HepG2 (cell line): Measurements from ENCODE around the gene DYNC1LI2. TPM values are rescaled to one million over a fixed set of nuclear protein-coding genes. Genes with fewer than 3 reads are reported as not detected.

Experiments
- ATAC-seq: fragments of 200-7000 bp; cut with Tn5 transposase; 3 replicates; pipeline ENCODE4 v1.9.1; 2020; ENCODE audit warnings: mild to moderate bottlenecking, moderate library complexity
- Bru-seq: library from RNA; stranded (reverse); fragments of 400-500 nt; gene quantifications from one replicate; lab custom pipeline; 2021; lab: Mats Ljungman, UMichigan
- BruChase-seq, 2 experiments: library from RNA; stranded (reverse); fragments of 400-500 nt; gene quantifications; one replicate each; lab custom pipeline; 2021; lab: Mats Ljungman, UMichigan
- BruUV-seq: library from RNA; stranded (reverse); fragments of 400-500 nt; replicated peaks from 2 replicates; lab custom pipeline; 2021; lab: Mats Ljungman, UMichigan
- CTCF ChIA-PET: fragments of 300-600 bp; formaldehyde crosslinking; extraction: SDS; loops from one replicate; lab custom pipeline; 2021; ENCODE audit warnings: low total read pairs, inconsistent platforms, low intra/inter-chr PET ratio; lab: Yijun Ruan, JAX
- POLR2A ChIA-PET: fragments of 350-600 bp; sonication (Branson Sonifier 250); formaldehyde crosslinking; loops from one replicate; lab custom pipeline; 2020; ENCODE audit warnings: antibody characterized with exemption, inconsistent platforms; lab: Yijun Ruan, JAX
- DNase-seq: peaks from one replicate; pipeline ENCODE4 v3.0.0-alpha.2; 2015; ENCODE audit warnings: low spot score
- FAIRE-seq: peaks from 3 replicates; lab custom pipeline; 2011; peaks lifted over from hg19 to GRCh38; lab: Jason Lieb, UNC
- H2AFZ ChIP-seq: one replicate; pipeline ENCODE4 v1.6.1; 2011; ENCODE audit warnings: low read length, inconsistent platforms
- H3K27ac ChIP-seq: fragments of 300-600 bp; 3 replicates; pipeline ENCODE4 v1.8.0; 2011; ENCODE audit warnings: mixed run types, mild to moderate bottlenecking, mixed read lengths, low read length, inconsistent platforms; ENCODE audit not compliant: insufficient read depth; ENCODE audit errors: extremely low read length
- H3K27me3 ChIP-seq, 2 experiments: fragments of 200-600 bp in 1 of 2; 2 replicates in 1 of 2; 3 replicates in 1 of 2; pipeline versions ENCODE4 v1.6.0 to v1.8.0; 2011; ENCODE audit warnings: low read length in 2 of 2, mild to moderate bottlenecking in 2 of 2, moderate library complexity in 2 of 2, inconsistent platforms in 1 of 2; ENCODE audit not compliant: insufficient read depth in 2 of 2, control insufficient read depth in 1 of 2
- H3K36me3 ChIP-seq, 2 experiments: fragments of 200-600 bp in 1 of 2; replicated peaks in 1 of 2; 2 replicates in 1 of 2; 3 replicates in 1 of 2; pipeline versions ENCODE4 v1.5.1 to v1.8.0; 2011; ENCODE audit warnings: low read length in 2 of 2, inconsistent platforms in 1 of 2; ENCODE audit not compliant: insufficient read depth in 2 of 2, control insufficient read depth in 1 of 2
- H3K4me1 ChIP-seq: 2 replicates; pipeline ENCODE4 v1.5.1; 2012; ENCODE audit warnings: low read length, inconsistent platforms; ENCODE audit not compliant: insufficient read depth
- H3K4me2 ChIP-seq: 2 replicates; pipeline ENCODE4 v1.6.0; 2011; ENCODE audit warnings: low read depth, low read length, inconsistent platforms
- H3K4me3 ChIP-seq, 3 experiments: fragments of 200-600 bp in 1 of 3; sonication (generic), shearing (Covaris generic) in 1 of 3; replicated peaks in 1 of 3; 2 replicates each; pipeline ENCODE4 v1.5.1; 2011 to 2016; ENCODE audit warnings: low read length in 3 of 3, inconsistent platforms in 2 of 3, low read depth in 2 of 3, mild to moderate bottlenecking in 2 of 3, control low read depth in 1 of 3, mixed read lengths in 1 of 3; ENCODE audit not compliant: insufficient read depth in 1 of 3
- H3K79me2 ChIP-seq: one replicate; pipeline ENCODE4 v1.6.1; 2011; ENCODE audit warnings: low read length, inconsistent platforms; ENCODE audit not compliant: insufficient read depth
- H3K9ac ChIP-seq: 2 replicates; pipeline ENCODE4 v1.6.0; 2011; ENCODE audit warnings: mild to moderate bottlenecking, low read depth, low read length, inconsistent platforms; ENCODE audit not compliant: insufficient read depth
- H3K9me3 ChIP-seq: 2 replicates; pipeline ENCODE4 v1.5.1; 2012; ENCODE audit warnings: mild to moderate bottlenecking, low read length
- H4K20me1 ChIP-seq: 2 replicates; pipeline ENCODE4 v1.6.0; 2011; ENCODE audit warnings: inconsistent platforms, mild to moderate bottlenecking, low read length, moderate library complexity; ENCODE audit not compliant: insufficient read depth
- CREM ChIP-seq, 2 experiments: sonication (generic) in 1 of 2; formaldehyde crosslinking in 1 of 2; IDR thresholded peaks; 2 replicates each; pipeline versions ENCODE4 v1.4.0 to v1.6.1; 2016 to 2020; ENCODE audit warnings: antibody characterized with exemption in 1 of 2, mild to moderate bottlenecking in 1 of 2, missing genetic modification reagents in 1 of 2
- GTF2F1 ChIP-seq: fragments of 150-350 bp; IDR thresholded peaks from 2 replicates; pipeline ENCODE4 v1.6.1; 2014; ENCODE audit warnings: low read length
- KDM3A ChIP-seq: IDR thresholded peaks from 2 replicates; pipeline ENCODE4 v1.6.1; 2018; ENCODE audit warnings: low read depth, missing compliant biosample characterization
- MYC ChIP-seq: sonication (generic); formaldehyde crosslinking; IDR thresholded peaks from 2 replicates; pipeline ENCODE4 v1.9.0; 2021; ENCODE audit warnings: missing genetic modification reagents, borderline replicate concordance
- NFKB2 ChIP-seq: sonication (generic); formaldehyde crosslinking; IDR thresholded peaks from 2 replicates; pipeline ENCODE4 v1.4.0; 2020; ENCODE audit warnings: missing genetic modification reagents, borderline replicate concordance
- SRSF4 ChIP-seq: fragments of 200-400 bp; formaldehyde crosslinking; IDR thresholded peaks from one replicate; pipeline ENCODE4 v1.6.1; 2018; ENCODE audit warnings: mild to moderate bottlenecking, low read depth, low read length, moderate library complexity; ENCODE audit not compliant: poor library complexity, severe bottlenecking
- ZFP62 ChIP-seq: sonication (generic); formaldehyde crosslinking; IDR thresholded peaks from 2 replicates; pipeline ENCODE4 v1.4.0; 2020; ENCODE audit warnings: missing genetic modification reagents
- ZNF264 ChIP-seq: sonication (generic); formaldehyde crosslinking; IDR thresholded peaks from 2 replicates; pipeline ENCODE4 v1.4.0; 2020; ENCODE audit warnings: missing genetic modification reagents
- ZNF3 ChIP-seq: IDR thresholded peaks from 2 replicates; pipeline ENCODE4 v1.7.0; 2017; ENCODE audit warnings: inconsistent platforms
- ZNF772 ChIP-seq: sonication (generic); formaldehyde crosslinking; IDR thresholded peaks from 2 replicates; pipeline ENCODE4 v1.5.0; 2020; ENCODE audit warnings: mild to moderate bottlenecking, missing genetic modification reagents
- ZNF776 ChIP-seq: sonication (generic); formaldehyde crosslinking; IDR thresholded peaks from 2 replicates; pipeline ENCODE4 v1.4.0; 2020; ENCODE audit warnings: mild to moderate bottlenecking, missing genetic modification reagents
- ZNF891 ChIP-seq: sonication (generic); formaldehyde crosslinking; IDR thresholded peaks from 2 replicates; pipeline ENCODE4 v1.5.0; 2020; ENCODE audit warnings: mild to moderate bottlenecking, missing genetic modification reagents
- ZSCAN30 ChIP-seq: sonication (generic); formaldehyde crosslinking; IDR thresholded peaks from 2 replicates; pipeline ENCODE4 v1.5.0; 2020; ENCODE audit warnings: mild to moderate bottlenecking, missing genetic modification reagents
- WGBS: methylation state at CpG from one replicate; pipeline ENCODE4 v1.1.6; 2017; ENCODE audit warnings: low lambda C conversion rate; 5-methylcytosine and 5-hydroxymethylcytosine counted together
- in situ Hi-C: cut with HindIII; loops from 2 replicates; pipeline ENCODE4 v1.10.0; 2017; ENCODE audit warnings: low pct_unique_long_range_greater_than_20kb; ENCODE audit not compliant: extremely low pct_ligation_motif_present
- intact Hi-C: fragments of 100-400 bp; cut with micrococcal nuclease; formaldehyde crosslinking; loops from one replicate; pipeline ENCODE4 v1.10.0; 2022; ENCODE audit not compliant: unreplicated experiment
- long read RNA-seq, 2 experiments: library from RNA in 1 of 2; library from polyadenylated mRNA in 1 of 2; stranded (forward) in 1 of 2; unstranded in 1 of 2; transcript quantifications; one replicate each; pipeline ENCODE4 v2.0.0, GENCODE V29; 2019 to 2022
- polyA minus RNA-seq, 3 experiments: library from RNA; depleted of rRNA, polyadenylated mRNA; stranded (reverse); fragments of >200 nt; gene quantifications; 2 replicates each; pipeline ENCODE4 v1.2.3, GENCODE V29; 2011; ENCODE audit warnings: low replicate concordance in 1 of 3
- polyA plus RNA-seq, 8 experiments: library from polyadenylated mRNA; depleted of rRNA in 3 of 8; stranded (reverse) in 7 of 8; unstranded in 1 of 8; fragments of >200 nt; fragmentation: Illumina TruSeq in 4 of 8; extraction: Trizol in 4 of 8; gene quantifications; 2 replicates each; pipeline versions ENCODE4 v1.2.1 to v1.2.3, GENCODE V29; 2011 to 2016; ENCODE audit warnings: low read depth in 4 of 8, missing spikeins in 1 of 8, mixed read lengths in 1 of 8; ENCODE audit not compliant: insufficient read depth in 1 of 8
- total RNA-seq, 5 experiments: library from RNA; depleted of rRNA; stranded (reverse); fragments of >200 nt; fragmentation: Illumina TruSeq; extraction: Trizol; gene quantifications; 2 replicates each; pipeline ENCODE4 v1.2.3, GENCODE V29; 2016; ENCODE audit warnings: low read depth in 1 of 5
- TF ChIP-seq, protein P1 (sequence below): sonication (generic); formaldehyde crosslinking; IDR thresholded peaks from 2 replicates; pipeline ENCODE4 v1.5.1; 2020; ENCODE audit warnings: missing genetic modification reagents, mild to moderate bottlenecking, borderline replicate concordance
- TF ChIP-seq, protein P2 (sequence below): sonication (generic); formaldehyde crosslinking; IDR thresholded peaks from 2 replicates; pipeline ENCODE4 v1.4.0; 2020; ENCODE audit warnings: mild to moderate bottlenecking, missing genetic modification reagents, borderline replicate concordance

The DYNC1LI2 gene
- total RNA-seq (2016; rRNA removed; fragmentation: Illumina TruSeq; extraction: Trizol) (107 and 135 TPM in 2 replicates), polyA plus RNA-seq (2011; rRNA removed) (65.5 and 67.7 TPM in 2 replicates), polyA minus RNA-seq (2011; rRNA and poly(A)+ RNA removed; ENCODE audit: low replicate concordance) (51.3 and 78.2 TPM in 2 replicates), Bru-seq, nascent RNA (percentile 94 among the genes with signal in this experiment), BruChase-seq, experiment 1, labeled RNA remaining after a 6-hour chase (percentile 98 among the genes with signal in this experiment), BruChase-seq, experiment 2, labeled RNA remaining after a 2-hour chase (percentile 98 among the genes with signal in this experiment)
- total RNA-seq (2016; cell fraction: cytosol; rRNA removed; fragmentation: Illumina TruSeq; extraction: Trizol; ENCODE audit: low read depth): 18.2 and 20.0 TPM in 2 replicates
- 109 and 139 TPM in 2 replicates for total RNA-seq (2016; cell fraction: insoluble cytoplasmic fraction; rRNA removed; fragmentation: Illumina TruSeq; extraction: Trizol)
- total RNA-seq (2016; cell fraction: membrane; rRNA removed; fragmentation: Illumina TruSeq; extraction: Trizol): 25.6 and 31.6 TPM in 2 replicates
- total RNA-seq (2016; cell fraction: nucleus; rRNA removed; fragmentation: Illumina TruSeq; extraction: Trizol): 194 and 230 TPM in 2 replicates
- polyA plus RNA-seq (2011; cell fraction: cytosol; rRNA removed): 30.2 and 40.7 TPM in 2 replicates
- polyA plus RNA-seq (2011; cell fraction: nucleus; rRNA removed): 210 and 219 TPM in 2 replicates
- polyA plus RNA-seq (2012): 57.1 and 65.5 TPM in 2 replicates
- 3.3 and 3.7 TPM in 2 replicates for polyA plus RNA-seq (2016; cell fraction: cytosol; fragmentation: Illumina TruSeq; extraction: Trizol; ENCODE audit: low read depth)
- polyA plus RNA-seq (2016; cell fraction: insoluble cytoplasmic fraction; fragmentation: Illumina TruSeq; extraction: Trizol; ENCODE audit: low read depth): 68.8 and 69.0 TPM in 2 replicates
- 9.8 and 12.1 TPM in 2 replicates for polyA plus RNA-seq (2016; cell fraction: membrane; fragmentation: Illumina TruSeq; extraction: Trizol; ENCODE audit: low read depth)
- 329 and 373 TPM in 2 replicates for polyA plus RNA-seq (2016; cell fraction: nucleus; fragmentation: Illumina TruSeq; extraction: Trizol; ENCODE audit: insufficient read depth, low read depth)
- polyA minus RNA-seq (2011; cell fraction: cytosol; rRNA and poly(A)+ RNA removed): 27.4 and 28.7 TPM in 2 replicates
- 169 and 176 TPM in 2 replicates for polyA minus RNA-seq (2011; cell fraction: nucleus; rRNA and poly(A)+ RNA removed)
- long read RNA-seq, experiment 1, full-length matches to known transcripts: 12 of 38 reads
- long read RNA-seq, experiment 1, partial matches to known transcripts: 17 of 38 reads
- long read RNA-seq, experiment 1, other reads (novel, unspliced or antisense): 9 of 38 reads
- long read RNA-seq, experiment 2, full-length matches to known transcripts: 8 of 96 reads
- long read RNA-seq, experiment 2, partial matches to known transcripts: 2 of 96 reads
- long read RNA-seq, experiment 2, other reads (novel, unspliced or antisense): 86 of 96 reads

DNA sequence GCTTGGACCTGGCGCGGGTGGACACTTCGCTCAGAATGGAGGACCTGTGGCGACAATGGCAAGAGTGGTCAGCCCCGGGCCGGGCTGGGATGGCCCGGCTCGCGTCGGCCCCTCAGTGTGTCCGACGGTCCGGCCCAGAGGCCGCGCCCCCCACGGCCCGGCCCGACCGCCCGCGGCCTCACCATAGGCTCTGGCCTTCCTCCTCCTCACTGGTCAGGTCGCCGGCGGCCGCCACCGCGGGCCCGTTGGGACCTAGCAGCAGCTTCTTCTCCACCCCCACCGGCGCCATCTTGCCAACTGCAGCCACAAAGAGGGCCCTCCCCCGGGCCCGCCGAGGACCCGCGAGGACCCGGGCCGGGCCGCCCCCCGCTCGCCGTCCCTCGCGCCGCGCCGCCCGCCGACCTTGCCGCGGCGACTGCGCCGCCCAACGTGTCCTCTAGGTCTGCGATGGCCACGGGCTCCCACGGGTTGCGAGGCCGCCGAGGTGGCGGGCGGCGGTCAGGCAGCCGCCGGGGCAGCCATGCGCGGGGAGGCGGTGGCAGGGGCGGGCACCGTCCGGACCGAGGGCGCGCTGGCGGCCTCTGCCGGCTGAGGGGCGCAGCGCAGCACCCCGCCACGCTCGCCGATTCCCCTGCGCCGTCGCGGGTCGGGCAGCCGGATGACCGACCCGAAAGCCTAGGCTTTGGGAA is at the start of gene DYNC1LI2:
Gene DYNC1LI2, minus strand, starts transcription at position 307 of the 689 bp plus-strand sequence. Its CDS starts 18 bp downstream, at position 289.
- Histone ChIP-seq H3K27me3 (no peaks in the 10 kb centered on the region; a peak in 1 of 5 replicates), H3K79me2 (peaks cover 43% of the 10 kb centered on the region), H4K20me1 (peaks cover 12% of the 10 kb centered on the region; the same call in 1 of the 2 replicates), H3K4me3 (peak within 1 kb of the TSS; percentile 77 to 94 (median 89)), H3K4me1 (peaks cover 57% of the 10 kb centered on the region), H3K36me3 (peaks cover 16 to 27% of the 10 kb centered on the region in 2 experiments), H3K9ac (peak within 1 kb of the TSS; percentile 97), H3K27ac (peak within 1 kb of the TSS; percentile 74), H3K9me3 (no peaks in the 10 kb centered on the region), H3K4me2 (peak within 1 kb of the TSS; percentile 99), H2AFZ (peak within 1 kb of the TSS; percentile 97)
- peak; percentile 55 for DNase-seq
- BruUV-seq: no TSS peak
- WGBS: 2% methylated on average over 11 of the region's 90 CpGs
- ChIA-PET CTCF (no interaction called here), POLR2A (interaction anchor here (0.6 to 1.5 kb wide), 5 partner anchors 10 to 122 kb away, joined by 3 to 7 read pairs (median 5); partner anchors contain the start of gene NAE1)
- FAIRE-seq: no peak
- intact Hi-C loops: loop anchor here (10.0 kb wide), 1 partner anchor 93 kb away; the partner anchor contains the start of gene CA7
- peak; percentile 88 for ATAC-seq
- in situ Hi-C loops: no loop called here
- TF ChIP-seq ZNF264 (CRISPR knock-in tag) (no peak), NFKB2 (no peak; the same call in 1 of the 2 replicates), KDM3A (CRISPR knock-in tag) (no peak), SRSF4 (no peak), ZSCAN30 (CRISPR knock-in tag) (no peak), ZNF772 (CRISPR knock-in tag) (peak; percentile 67), GTF2F1 (no peak), ZNF891 (CRISPR knock-in tag) (no peak), ZNF776 (CRISPR knock-in tag) (peak; percentile 88), MYC (CRISPR knock-in tag) (no peak; the same call in 1 of the 2 replicates), CREM (IDR thresholded peaks at IDR 0.05) (no peak), CREM (CRISPR knock-in tag; IDR thresholded peaks at IDR 0.05) (no peak), ZNF3 (CRISPR knock-in tag) (no peak), ZFP62 (no peak)
- TF ChIP-seq, protein P1, sequence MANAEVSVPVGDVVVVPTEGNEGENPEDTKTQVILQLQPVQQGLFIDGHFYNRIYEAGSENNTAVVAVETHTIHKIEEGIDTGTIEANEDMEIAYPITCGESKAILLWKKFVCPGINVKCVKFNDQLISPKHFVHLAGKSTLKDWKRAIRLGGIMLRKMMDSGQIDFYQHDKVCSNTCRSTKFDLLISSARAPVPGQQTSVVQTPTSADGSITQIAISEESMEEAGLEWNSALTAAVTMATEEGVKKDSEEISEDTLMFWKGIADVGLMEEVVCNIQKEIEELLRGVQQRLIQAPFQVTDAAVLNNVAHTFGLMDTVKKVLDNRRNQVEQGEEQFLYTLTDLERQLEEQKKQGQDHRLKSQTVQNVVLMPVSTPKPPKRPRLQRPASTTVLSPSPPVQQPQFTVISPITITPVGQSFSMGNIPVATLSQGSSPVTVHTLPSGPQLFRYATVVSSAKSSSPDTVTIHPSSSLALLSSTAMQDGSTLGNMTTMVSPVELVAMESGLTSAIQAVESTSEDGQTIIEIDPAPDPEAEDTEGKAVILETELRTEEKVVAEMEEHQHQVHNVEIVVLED (CRISPR knock-in tag): peak; percentile 51; the same call in 1 of the 2 replicates
- TF ChIP-seq, protein P2, sequence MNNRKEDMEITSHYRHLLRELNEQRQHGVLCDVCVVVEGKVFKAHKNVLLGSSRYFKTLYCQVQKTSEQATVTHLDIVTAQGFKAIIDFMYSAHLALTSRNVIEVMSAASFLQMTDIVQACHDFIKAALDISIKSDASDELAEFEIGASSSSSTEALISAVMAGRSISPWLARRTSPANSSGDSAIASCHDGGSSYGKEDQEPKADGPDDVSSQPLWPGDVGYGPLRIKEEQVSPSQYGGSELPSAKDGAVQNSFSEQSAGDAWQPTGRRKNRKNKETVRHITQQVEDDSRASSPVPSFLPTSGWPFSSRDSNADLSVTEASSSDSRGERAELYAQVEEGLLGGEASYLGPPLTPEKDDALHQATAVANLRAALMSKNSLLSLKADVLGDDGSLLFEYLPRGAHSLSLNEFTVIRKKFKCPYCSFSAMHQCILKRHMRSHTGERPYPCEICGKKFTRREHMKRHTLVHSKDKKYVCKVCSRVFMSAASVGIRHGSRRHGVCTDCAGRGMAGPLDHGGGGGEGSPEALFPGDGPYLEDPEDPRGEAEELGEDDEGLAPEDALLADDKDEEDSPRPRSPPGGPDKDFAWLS: no peak
